Fibroblast of skin of right quadriceps (primary cell): Measurements from ENCODE around the gene ASS1.
A peak's percentile ranks its signal among the peaks of the same experiment; 100 is the strongest.

ENCODE experiments used
- DNase-seq: peaks from one replicate; pipeline ENCODE4 v3.0.0-alpha.2; 2013

The ASS1 gene

DNA sequence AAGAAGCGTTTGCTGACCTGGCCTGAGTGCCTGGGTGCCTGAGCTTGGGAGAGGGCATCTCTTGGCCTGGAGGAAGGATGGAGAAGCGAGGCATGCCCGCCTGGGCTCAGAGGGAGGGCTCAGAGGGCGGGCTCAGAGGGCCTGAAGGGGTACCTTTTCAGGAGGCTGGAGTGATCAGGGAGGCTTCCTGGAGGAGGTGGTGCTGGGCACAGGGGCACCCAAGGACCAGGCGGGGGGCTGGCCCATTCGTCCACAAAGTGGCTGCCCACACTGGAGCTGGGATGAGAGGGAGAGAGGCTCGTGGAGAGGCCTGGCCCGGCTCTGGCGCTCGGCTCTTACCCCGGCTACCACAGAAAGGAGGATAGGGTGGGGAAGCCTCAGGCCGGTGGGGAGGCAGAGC lies 32.8 kb downstream of the ASS1 start:
- no peak for DNase-seq

DNA sequence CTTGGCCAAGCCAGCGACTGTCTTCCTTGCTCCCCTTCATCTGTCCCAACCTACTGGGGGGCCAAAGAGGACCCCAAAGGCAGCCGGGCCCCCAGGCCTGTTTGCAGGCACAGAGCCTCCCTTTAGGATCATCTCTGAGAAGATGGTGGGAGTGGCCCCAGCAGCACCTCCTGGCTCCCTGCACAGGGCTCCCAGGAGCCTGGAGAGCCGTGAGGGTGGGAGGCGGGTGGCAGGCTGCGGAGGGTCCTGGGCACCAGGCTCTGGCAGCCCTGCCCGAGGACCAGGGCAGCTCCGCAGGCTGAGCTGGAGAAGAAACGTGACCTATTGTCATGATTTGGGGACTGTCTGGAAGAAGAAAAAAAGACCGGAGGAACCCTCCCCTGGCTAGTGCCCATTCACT lies 33.4 kb downstream of the ASS1 start:
- DNase-seq = no peak

DNA sequence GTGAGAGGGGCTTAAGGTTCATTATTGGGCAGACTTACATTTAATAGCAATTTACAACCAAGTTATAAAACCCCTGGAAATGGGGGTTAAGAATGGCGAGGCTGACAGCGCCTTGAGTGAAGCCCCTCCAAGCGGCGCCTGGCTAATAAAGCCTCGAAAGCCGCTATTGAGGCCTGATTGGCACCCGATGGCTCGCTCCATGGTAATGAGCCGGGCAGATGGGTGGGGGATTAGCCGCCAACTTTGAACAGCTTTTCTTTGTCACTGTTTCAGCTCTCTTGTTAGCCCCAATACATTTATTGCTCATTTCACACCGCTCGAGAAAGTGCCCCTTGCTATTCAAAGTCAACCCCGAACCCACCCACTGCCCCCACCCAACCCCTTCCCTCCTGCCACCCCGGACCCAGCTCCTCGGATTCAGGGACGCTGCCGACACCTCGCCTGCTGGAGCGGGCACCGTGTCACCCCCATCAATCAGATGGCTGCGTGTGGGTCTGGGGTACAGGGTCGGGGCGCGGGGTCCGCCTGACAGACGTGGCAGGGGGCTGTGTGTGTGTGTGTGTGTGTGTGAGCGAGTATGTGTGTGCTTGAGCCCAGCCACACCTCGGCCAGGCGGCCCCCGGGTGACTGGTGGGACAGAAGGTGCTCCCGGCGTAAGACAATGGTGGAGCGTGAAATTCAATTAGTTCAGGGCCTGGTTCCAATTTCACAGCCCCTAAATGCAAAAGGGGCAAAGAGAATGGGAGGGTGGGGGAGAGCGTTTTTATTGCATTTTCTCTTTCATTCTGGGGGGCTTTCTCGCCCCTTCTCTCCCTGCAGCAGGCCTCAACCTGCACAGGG lies 34.2 kb downstream of the ASS1 start:
- DNase-seq = no peak

- no peak for DNase-seq
Measured at GRCh38 chr9:130479587-130479986, 34.8 kb downstream of the ASS1 start.

DNA sequence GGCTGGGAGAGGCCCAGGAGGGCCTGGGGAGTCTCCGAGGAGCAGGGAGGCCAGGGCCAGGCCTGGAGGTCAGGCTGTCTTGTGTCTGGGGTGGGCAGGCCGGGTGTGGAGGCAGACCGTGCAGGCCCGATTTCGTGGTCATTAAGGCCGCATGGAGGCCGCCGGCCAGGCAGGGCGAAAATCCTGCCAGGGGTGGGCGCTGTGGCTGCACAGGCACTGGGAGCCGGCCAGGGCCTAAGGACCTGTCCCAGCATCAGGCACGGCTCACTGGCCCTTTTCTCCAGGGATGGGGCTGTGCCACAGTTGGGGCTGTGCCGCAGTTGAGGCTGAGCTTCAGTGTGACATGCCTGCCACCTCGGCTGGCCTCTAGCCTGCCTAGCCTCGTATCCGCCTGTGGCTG lies 35.9 kb downstream of the ASS1 start:
- no peak for DNase-seq

DNA sequence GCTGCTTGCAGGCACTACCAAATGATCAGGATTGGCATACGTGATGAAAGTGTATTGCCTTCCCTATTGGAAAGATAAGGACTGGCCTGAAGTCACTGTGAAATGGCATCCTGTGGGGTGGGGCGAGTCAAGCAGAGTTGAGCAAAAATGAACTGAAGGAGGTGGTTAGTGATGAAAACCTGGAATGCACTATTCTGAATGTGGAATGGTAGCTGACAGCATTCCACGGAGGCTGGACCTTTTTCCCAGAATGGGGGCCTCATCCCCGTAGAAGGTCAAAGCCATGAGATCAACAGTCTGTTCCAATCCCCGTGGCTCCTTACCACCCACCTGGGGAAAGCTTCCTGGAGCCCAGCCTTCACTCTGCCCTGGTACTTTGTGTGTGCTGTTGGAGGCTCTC lies 37.7 kb downstream of the ASS1 start:
- DNase-seq = peak; percentile 8

GRCh38 chr9:130483371-130483971 lies 38.7 kb downstream of the ASS1 start:
- no peak for DNase-seq

DNA sequence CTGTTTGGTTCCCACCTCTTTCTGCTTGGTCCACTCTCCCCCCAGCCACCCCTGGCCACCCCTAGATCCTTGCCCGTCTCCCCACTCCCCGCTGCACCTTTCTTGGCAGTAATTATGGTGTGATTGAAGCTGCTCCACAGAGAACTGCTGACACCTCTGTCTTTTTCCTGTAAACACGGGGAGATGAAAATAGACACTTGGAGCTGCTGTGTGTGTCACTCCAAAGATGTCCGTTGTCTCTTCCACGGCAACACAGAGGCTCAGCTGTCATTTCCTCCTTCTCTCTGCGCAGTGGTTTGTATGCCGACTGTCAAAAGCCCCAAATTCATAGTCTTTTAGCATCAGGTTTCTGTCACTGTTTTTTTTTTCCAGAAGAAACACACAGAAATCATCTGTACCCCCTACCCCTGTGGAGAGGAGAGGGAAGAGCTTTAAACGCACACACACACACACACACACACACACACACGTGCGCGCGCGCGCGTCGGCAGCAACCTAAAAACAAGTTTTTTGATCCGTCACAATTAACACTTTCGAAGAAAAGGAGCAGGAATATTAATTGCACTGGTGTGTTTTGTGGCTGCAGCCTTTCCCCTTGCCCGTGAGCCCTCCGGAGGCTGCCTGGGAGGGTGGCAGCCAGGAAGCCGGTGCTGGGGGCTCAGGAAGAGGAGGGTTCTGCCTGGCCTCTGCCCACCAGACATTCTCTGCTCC lies 39.8 kb downstream of the ASS1 start:
- DNase-seq = no peak

GRCh38 chr9:130486103-130486502 lies 41.3 kb downstream of the ASS1 start:
- no peak for DNase-seq

GRCh38 chr9:130487500-130487899 lies 42.7 kb downstream of the ASS1 start:
- DNase-seq = no peak

DNA sequence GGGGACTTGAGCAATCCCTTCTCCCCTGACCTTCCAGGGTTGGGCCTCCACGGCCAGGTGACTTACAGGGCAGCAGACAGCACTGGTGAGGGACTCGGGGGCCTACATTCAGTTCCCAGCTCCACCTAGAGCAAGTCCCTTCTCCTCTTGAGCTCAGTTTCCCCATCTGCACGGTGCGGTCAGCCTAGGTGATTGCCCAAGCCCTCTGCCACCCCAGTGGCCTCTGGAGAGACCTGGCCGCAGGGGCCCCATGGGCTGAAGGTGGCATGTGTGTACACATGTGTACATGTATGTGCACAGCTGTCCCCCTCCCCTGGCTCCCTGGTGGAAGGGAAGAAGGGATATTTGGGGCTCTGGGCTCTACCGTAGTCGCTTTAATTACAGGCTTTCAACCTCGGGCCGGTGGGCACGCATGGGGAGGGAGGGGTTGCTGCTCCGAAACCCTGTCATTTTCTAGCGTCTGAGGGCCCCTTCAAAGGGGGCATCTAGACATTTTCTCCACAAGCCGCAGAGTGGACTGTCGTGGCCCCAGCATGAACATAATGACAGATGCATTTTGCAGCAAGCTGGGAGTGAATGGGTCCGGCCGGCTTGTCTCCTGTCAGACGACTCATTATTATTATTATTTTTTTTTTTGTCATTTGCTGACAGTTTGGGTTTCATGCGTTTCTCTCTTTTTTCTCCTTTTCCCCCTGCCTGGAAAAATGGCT lies 44.0 kb downstream of the ASS1 start:
- no peak for DNase-seq

DNA sequence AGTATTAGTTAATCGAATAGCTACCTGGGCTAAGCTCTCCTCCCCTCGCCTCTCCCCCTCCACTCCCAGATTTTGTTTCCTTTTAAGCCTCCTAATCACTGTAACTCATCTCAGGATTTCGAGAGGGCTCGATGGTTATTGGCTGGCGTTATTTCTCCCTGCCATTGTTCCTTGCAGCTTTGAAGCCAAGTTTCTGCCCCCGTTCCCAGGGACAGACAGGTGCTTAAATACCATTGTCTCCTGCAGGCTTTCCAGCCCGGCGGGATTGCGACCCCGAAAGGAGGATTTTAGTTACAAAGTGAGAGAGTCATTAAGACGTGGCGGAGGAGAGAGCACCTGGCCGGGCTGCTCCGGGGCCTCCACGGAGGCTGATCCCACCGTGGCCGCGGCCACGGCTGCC lies 46.2 kb downstream of the ASS1 start:
- no peak for DNase-seq

- DNase-seq = no peak
Measured at GRCh38 chr9:130491830-130492482, 47.2 kb downstream of the ASS1 start.

GRCh38 chr9:130493021-130493420 lies 48.3 kb downstream of the ASS1 start:
- DNase-seq = no peak

- DNase-seq = no peak
Measured at GRCh38 chr9:130493476-130493875, 48.7 kb downstream of the ASS1 start.

DNA sequence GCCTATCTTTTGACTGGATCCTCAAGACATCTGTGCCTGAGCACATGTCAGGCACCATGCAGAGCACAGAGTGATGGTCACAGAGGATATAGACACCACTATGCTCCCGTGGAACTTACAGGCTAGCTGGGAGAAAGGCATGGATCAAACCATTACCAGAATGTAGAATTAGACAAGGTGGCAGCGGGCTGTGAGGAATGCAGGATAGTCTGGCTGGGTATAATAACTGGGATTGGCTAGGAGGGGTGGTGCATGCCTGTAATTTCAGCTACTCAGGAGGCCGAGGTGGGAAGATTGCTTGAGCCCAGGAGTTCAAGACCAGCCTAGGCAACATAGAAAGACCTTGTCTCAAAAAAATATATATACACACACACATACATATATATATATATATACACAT lies 50.3 kb downstream of the ASS1 start:
- no peak for DNase-seq

DNA sequence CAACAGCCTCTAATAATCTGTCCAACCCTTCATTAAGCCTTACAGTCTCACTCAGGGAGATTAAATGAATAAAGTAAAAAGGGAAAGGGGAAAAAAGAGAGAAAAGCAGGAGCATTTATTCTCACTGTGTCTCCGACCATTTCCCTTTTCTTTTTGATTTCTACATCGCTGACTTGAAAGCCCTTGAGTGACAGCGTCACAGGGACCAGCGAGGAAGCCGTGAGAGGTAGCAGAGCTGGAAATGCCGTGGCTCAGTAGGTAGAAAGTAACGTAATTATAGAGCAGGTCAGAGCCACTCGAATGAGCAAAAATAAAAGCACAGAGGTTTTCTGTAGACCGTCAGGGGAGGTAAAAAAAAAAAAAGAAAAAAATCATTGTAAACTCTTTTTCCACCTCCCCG lies 52.4 kb downstream of the ASS1 start:
- DNase-seq = no peak

DNA sequence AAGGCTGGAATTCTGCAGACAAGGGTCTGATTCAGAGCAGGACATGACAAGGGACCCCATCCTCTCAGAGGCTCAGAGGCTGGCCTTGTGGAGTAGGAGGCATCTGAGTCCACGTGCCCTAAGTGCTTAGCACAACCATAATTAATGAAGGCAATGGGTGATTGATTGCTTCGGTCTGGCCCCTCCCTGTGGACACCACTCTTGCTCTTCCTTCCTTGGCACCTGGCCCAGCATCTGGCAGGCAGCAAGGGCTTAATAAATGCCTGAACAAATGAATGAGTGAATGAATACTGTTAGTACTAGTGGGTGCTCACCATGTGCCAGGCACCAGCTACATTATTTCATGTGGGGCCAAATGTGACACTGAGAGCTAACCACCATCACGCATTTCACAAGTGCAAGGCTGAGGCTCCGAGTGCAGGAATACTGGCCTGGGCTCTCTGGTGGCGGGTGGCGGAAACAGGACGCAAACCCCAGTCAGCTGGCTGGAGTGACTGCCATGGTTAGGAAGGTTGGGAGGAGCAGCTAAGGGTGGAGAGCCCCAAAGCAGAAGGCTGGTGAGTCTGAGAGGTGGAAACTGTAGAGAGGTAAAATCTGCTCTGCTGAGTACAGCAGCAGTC lies 53.6 kb downstream of the ASS1 start:
- DNase-seq = peak; percentile 14

GRCh38 chr9:130498918-130499698 lies 54.3 kb downstream of the ASS1 start:
- no peak for DNase-seq

GRCh38 chr9:130499804-130500263 lies 55.1 kb downstream of the ASS1 start:
- no peak for DNase-seq
